HG02571 (cell line): Measurements from ENCODE around the gene OR5H2.
A peak's percentile ranks its signal among the peaks of the same experiment; 100 is the strongest.
"Not testable (repeated sequence)": the region's sequence is repeated elsewhere in the genome, so short reads cannot be mapped to it uniquely, and the experiment has no call there.

Source experiments
- ATAC-seq: cut with Tn5 transposase; IDR thresholded peaks from one replicate; pipeline ENCODE4 v1.9.1; 2021; ENCODE audit warnings: mild to moderate bottlenecking, moderate library complexity; ENCODE audit not compliant: unreplicated experiment

Gene OR5H2

GRCh38 chr3:98282205-98282604 is at the start of gene OR5H2:
Gene OR5H2 (plus strand): TSS chr3:98282505. CDS start chr3:98282903, 398 bp downstream.
- no peak for ATAC-seq

- ATAC-seq, result no peak
These were observed 48.8 kb upstream of the OR5H2 start for GRCh38 chr3:98233468-98233867.

- no peak for ATAC-seq
These were observed 42.2 kb upstream of the OR5H2 start for GRCh38 chr3:98240131-98240530.

GRCh38 chr3:98242155-98242554 is 40.1 kb upstream of the OR5H2 start:
- no peak for ATAC-seq

GRCh38 chr3:98243843-98244242 is 38.5 kb upstream of the OR5H2 start:
- ATAC-seq, result no peak

- no peak for ATAC-seq
These were observed 36.2 kb upstream of the OR5H2 start for GRCh38 chr3:98246142-98246541.

- not testable (repeated sequence) for ATAC-seq
These were observed 26.3 kb upstream of the OR5H2 start for GRCh38 chr3:98256026-98256425.

- ATAC-seq, result no peak
These were observed 22.6 kb upstream of the OR5H2 start for GRCh38 chr3:98259707-98260106.

- ATAC-seq, result no peak
These were observed 20.3 kb upstream of the OR5H2 start for GRCh38 chr3:98262046-98262445.

- ATAC-seq, result no peak
These were observed 18.4 kb upstream of the OR5H2 start, which contains the start of gene OR5H6 for GRCh38 chr3:98263944-98264343. Gene OR5H6 (plus strand): TSS chr3:98264244. CDS start chr3:98264333, 89 bp downstream.

GRCh38 chr3:98269846-98270245 is 12.5 kb upstream of the OR5H2 start:
- no peak for ATAC-seq

GRCh38 chr3:98272126-98272525 is 10.2 kb upstream of the OR5H2 start:
- no peak for ATAC-seq

- ATAC-seq, result no peak
These were observed 7.4 kb upstream of the OR5H2 start for GRCh38 chr3:98274914-98275313.

- ATAC-seq, result no peak
These were observed 8.6 kb downstream of the OR5H2 start for GRCh38 chr3:98290916-98291315.

- ATAC-seq, result no peak
These were observed 9.1 kb downstream of the OR5H2 start for GRCh38 chr3:98291332-98291957.

- no peak for ATAC-seq
These were observed 39.8 kb downstream of the OR5H2 start for GRCh38 chr3:98322101-98322500.

- ATAC-seq, result no peak
These were observed 40.4 kb downstream of the OR5H2 start for GRCh38 chr3:98322686-98323085.

GRCh38 chr3:98323425-98323824 is 41.1 kb downstream of the OR5H2 start:
- no peak for ATAC-seq

GRCh38 chr3:98325055-98325454 is 42.8 kb downstream of the OR5H2 start:
- no peak for ATAC-seq

- ATAC-seq, result no peak
These were observed 44.0 kb downstream of the OR5H2 start for GRCh38 chr3:98326105-98326893.

- peak; percentile 62 for ATAC-seq
These were observed 44.6 kb downstream of the OR5H2 start for GRCh38 chr3:98326945-98327344.

- no peak for ATAC-seq
These were observed 46.6 kb downstream of the OR5H2 start for GRCh38 chr3:98328933-98329332.
